ELF-1 (cell line): ENCODE results near the gene CALML5.

Experiments
- DNase-seq: peaks from one replicate; pipeline ENCODE4 v3.0.0-alpha.2; 2016; ENCODE audit warnings: low read depth, low spot score

The CALML5 gene

DNA sequence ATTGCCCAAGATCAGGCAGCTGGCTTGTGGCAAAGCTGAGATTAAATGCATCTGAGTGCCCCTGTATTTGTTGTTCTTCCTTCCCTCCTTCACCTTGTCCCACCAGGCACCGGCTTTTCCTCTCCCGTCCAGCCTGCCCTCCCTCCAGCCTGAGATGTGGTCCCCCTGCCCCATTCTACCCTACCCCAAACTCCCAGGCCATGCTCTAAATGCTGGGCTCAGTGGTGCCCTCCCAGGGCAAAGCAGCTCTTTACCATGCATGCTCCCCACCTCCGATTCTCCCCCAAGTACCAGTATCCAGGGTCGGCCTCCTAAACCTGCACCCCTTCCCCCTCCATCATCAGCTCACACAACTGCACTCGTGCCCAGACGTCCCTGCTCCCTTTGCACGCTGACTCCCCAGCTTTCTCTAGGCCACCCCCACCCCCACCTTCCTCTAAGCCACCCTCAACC is 36.5 kb downstream of the CALML5 start:
- DNase-seq, result no peak

DNA sequence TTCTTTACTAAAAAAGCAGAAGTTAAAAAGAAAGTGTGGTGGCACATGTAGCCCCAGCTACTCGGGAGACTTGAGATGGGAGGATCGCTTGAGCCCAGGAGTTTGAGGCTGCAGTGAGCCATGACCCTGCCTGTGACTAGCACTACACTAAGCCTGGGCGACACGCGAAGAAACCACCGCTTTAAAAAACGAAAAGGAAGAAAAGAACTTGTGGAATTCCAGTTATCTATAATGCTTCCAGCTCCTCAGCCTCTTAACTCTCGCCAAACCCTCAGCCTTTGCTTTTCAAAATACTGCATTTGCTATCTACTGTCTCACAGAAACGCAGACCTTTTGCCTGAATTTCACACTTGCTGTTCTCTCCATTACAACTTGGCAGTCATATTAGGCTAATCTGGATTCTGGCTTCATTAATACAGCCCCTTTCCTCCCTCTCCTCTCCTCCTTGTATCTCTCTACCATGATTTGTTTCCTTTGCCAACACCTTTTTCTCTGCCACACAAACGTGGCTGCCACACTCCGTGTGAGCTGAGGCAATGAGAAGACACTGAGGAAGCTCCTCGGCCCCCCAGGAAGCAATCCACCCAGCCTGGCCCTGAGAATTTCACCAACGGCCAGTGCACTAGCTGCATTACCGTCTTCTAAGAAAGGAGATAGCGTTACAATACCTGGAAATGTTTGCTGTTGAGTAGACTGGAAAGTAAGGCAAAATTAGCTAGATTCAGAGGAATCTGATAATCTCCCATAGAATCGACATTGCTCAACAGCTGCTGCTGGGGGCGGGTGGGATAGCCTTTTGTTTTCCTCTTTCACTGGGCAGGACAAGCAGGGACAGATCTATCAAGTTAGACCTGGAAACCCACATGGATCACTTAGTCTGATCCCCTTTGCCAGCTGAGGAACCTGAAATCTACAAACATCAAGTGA is 37.2 kb downstream of the CALML5 start:
- peak; percentile 37 for DNase-seq

DNA sequence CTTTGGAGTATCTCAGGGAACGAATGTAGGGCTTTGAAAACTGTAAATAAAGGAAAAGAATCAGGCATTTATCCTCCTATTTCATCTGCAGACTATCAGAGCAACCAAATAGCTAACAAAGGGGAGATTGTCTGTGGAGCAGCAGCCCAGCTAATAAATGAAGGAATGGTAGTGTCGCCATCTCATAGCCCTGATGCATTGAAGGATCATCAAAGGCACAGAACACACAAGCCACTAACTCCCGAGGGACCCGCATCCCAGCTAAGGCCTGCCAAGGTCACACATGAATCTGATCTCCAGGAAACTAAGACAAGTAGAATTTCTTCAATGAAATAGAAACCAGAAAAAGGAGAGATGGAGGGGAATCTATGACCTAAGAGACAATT is 38.2 kb downstream of the CALML5 start:
- DNase-seq, result no peak

DNA sequence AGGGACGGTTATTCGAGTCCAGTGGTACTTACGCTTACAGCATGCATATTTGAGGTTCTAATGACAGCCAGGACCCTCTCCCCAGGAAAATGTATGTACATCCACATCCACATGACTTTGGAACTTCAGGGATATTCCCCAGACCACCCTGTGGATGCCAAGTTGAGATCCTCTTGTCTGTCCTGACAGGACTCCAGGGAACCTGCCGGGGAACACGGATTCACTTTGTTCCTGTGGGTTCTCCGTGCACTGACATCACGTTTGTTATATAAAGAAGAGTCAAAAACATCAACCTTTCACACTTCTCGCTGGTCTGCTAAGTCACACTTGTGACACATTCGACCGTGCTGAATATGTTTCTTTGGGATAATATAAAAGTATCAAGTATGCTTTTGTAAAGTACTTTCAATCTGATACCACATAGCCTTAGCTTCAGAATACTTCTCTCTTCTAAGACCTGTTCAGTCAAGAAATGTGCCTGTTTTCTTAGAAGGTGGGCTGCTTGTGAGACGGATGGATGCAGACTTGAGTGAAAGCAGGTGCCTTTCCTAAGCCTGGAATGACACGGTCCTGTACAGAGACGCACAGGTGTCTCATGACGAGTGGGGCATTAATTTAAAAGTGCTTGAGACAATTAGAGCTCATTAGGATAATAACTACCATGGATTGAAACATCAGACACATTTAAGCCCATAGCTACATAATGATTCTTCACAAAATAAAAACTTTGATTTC is 38.7 kb downstream of the CALML5 start:
- DNase-seq, result no peak

DNA sequence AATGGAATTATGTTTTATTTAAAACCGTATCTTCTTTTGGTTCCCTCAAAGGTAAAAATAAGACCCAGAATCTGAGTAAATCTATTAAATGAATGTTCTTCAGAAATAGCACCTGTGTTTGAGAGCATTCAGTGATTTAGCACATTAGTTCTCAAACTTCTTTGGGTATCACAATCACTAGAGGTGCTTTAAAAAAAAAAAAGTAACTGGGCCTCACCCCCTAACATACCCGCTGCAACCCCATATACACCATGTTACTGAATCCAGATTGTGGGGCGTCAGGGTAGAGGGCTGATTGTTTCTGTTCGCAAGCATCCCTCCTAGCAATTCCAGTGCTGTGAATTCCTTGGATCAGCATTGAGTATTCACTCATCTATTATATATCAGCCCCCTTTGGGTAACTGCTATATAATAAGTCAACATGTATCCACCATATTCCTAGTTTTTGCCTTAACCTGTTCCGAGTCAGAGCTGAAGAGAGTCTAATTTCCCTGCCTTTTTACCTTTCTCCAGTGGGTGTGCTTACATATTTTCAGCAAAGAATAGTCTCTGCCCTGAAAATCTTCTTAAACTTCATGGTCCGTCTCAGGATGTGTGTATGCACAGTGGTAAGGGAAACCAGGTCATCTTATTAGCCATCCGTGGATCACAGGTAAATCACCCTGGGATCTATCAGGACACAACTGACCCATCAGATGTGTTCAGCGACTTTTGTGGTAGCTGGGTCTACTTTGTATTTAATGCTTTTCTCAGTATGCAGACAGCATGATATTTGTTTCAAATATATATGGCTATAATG is 40.2 kb downstream of the CALML5 start:
- DNase-seq, result no peak

DNA sequence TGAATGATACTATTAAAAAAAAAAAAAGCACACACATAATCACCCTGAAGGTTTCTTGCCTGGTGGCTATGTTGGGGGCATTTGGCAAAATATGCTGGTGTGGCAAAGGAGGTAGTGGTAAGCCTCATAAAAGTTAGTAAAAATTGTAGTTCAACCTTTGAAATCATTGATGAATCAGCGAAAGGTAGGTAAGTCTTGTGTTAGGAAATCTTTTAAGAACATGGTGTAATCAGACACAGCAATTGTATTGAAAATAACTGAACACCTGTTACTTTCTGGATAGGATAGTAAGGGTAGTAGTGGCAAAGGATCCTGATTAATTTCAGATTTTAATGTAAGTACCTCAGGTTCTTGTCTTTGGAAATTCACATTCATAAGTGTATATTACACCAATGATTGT is 40.9 kb downstream of the CALML5 start:
- no peak for DNase-seq

DNA sequence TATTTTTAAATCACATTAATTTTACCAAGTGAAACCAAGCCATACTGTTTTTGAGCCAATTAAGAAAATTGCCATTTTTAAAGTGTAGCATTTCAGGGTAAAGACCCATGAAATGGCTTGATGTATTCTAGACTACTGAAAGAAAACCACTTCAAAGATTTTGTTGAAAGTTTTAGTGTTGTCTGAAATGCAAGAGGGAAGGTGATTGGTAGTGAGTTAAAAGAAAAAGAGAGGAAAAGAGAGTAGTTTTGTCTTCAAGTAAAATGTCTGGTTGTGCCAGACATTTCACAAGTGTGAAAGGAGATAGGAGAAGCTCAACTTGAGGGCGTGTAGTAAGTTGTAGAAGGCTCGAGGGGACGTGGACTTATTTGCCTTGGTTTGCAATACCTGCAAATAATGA is 41.6 kb downstream of the CALML5 start:
- DNase-seq, result no peak

DNA sequence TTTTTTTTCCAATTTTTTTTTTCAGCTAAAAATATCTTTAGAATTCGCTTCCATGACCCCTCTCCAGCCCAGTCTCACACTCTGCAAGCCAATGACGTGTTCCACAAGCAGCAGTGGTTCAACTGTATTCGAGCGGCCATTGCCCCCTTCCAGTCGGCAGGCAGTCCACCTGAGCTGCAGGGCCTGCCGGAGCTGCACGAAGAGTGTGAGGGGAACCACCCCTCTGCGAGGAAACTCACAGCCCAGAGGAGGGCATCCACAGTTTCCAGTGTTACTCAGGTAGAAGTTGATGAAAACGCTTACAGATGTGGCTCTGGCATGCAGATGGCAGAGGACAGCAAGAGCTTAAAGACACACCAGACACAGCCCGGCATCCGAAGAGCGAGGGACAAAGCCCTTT is 42.8 kb downstream of the CALML5 start:
- no peak for DNase-seq

DNA sequence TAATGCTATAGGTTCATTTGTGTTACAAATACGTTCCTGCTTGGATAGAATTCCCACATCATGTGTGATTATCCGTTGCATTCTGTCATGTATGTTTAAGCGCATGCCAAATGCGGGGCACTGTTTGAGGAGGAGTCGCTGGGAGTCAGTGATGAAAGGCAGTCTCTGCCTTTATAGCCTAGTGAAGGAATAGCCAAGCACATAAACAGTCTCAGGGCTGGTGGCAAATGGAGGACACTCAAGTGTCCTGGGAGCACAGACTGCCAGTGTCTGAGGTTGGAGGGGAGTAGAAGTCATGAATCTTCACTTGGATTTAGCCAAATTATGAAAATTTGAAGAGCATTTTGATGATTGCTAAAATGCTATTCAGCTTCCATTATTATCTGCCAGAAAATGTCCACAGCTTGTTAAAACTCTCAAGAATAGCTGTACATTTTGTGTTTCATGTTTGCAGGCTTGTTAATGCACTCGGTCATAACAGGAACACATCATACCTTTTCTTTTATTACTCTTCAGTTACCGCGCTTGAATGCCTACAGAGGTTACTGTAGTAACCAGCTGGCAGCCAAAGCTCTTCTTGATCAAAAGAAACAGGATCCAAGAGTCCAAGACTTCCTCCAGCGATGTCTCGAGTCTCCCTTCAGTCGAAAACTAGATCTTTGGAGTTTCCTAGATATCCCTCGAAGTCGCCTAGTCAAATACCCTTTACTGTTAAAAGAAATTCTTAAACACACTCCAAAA is 45.5 kb downstream of the CALML5 start:
- no peak for DNase-seq

DNA sequence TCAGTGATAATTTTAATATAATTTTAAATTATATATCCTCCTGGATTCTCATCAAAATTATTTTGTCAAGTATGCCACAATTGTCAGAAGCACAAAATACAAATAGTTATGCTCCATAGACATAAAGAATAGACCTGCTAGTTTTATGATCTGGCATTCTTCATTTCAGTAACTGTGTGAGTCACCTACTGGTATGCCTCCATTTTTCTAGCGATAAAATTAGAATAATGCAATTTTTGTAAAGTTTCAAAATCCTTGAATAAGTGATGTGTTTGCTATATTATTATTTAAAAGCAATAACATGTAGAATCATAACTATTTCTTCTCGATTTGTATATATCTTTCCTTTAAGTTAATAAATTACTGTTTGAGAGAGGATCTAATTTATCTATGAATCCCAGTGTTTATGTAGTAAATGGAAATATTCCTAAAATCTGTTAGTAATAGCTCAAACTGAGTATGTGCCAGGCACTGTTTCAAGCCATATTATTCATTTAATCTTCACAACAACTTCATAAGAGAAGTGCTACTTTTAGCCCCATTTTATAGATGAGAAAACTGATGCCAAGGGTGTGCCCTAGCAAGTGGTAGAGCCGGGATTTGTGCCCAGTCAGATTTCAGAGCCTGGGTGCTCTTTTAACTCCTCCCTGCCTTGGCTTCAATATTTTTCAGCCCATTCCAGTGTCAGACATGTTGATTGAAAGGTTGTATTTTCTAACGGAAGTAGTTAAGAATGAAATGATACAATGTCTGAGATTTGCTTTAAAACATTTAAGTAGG is 48.6 kb downstream of the CALML5 start:
- DNase-seq, result no peak

DNA sequence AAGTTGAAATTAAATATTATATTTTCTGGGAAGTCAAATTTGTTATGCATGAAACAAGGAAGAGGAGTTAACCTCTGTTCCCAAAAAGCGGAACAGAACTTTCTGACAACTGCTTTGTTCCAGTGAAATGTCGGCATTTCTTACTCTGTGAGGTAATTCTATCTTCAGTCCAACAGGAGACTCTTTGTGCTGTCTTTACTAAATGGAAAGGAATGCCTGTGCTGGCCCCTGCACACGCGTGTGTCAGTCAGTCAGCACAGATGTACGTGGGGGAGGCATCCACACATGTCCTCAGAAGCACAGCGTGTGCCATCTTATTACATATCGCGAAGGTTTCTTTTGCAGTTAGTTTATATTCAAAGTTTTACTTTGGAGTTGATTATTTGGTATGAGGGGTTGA is 49.5 kb downstream of the CALML5 start:
- DNase-seq, result no peak

DNA sequence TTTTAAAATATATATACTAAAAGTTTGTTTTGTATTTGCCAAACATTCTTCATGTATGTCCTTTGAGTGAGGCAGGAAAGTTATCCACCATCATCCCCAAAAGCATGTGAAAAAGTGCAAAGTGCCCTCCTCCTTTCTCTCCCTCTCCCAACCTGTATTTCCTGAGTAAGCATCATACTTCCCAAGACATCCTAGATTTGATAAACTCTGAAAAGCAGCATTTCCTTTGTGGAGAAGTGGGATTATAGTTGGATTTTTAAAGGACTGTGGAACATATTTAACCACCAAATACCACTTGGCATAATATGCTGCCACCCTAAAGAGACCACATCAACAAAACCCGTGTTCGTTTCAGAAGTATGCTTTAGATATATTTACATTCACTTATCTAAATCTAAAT is 50.1 kb downstream of the CALML5 start:
- DNase-seq, result no peak
